Hematopoietic multipotent progenitor cell treated with erythropoietin and hydrocortisone succinate and interleukin-3 and kit ligand, for 6 days (in vitro differentiated cells): ENCODE results near the gene LRRC23.
A peak's percentile ranks its signal among the peaks of the same experiment; 100 is the strongest.

Experiments
- DNase-seq: peaks from one replicate; pipeline ENCODE4 v3.0.0-alpha.2; 2015

The LRRC23 gene

GRCh38 chr12:6957741-6958608, 53.4 kb downstream of the LRRC23 start:
- no peak for DNase-seq

- DNase-seq, result no peak
Measured at GRCh38 chr12:6958609-6959057, 54.0 kb downstream of the LRRC23 start.

GRCh38 chr12:6959058-6959804, 54.6 kb downstream of the LRRC23 start:
- peak; percentile 73 for DNase-seq

GRCh38 chr12:6959805-6960592, 55.4 kb downstream of the LRRC23 start:
- DNase-seq, result no peak

GRCh38 chr12:6960593-6961277, 56.1 kb downstream of the LRRC23 start:
- peak; percentile 76 for DNase-seq

GRCh38 chr12:6961278-6961694, 56.7 kb downstream of the LRRC23 start:
- DNase-seq, result peak; percentile 94

- DNase-seq, result peak; percentile 95
Measured at GRCh38 chr12:6961695-6962284, 57.2 kb downstream of the LRRC23 start.

GRCh38 chr12:6962285-6963015, 57.8 kb downstream of the LRRC23 start:
- DNase-seq, result peak; percentile 15

GRCh38 chr12:6963016-6963731, 58.6 kb downstream of the LRRC23 start:
- peak; percentile 7 for DNase-seq
